Adrenal gland (tissue), 12 donors: ENCODE results near the gene GFM1. TPM values are rescaled to one million over a fixed set of nuclear protein-coding genes. Genes with fewer than 3 reads are reported as not detected.

Experiments
- DNase-seq, 7 donors: peaks; one replicate each; pipeline ENCODE4 v3.0.0-alpha.2; 2019 to 2020
- H3K27ac ChIP-seq, 5 donors: fragments of 200-600 bp; sonication (generic) in 4 of 5; 1 replicate in 3 of 5; 2 replicates in 2 of 5; pipeline versions ENCODE4 v1.5.1 to v1.8.0; 2016 to 2020; ENCODE audit warnings: mild to moderate bottlenecking in 1 of 5
- H3K27me3 ChIP-seq: fragments of 200-600 bp; 2 replicates; pipeline ENCODE4 v1.8.0; 2021
- H3K36me3 ChIP-seq, 2 donors: fragments of 200-600 bp; replicated peaks in 1 of 2; 1 replicate in 1 of 2; 2 replicates in 1 of 2; pipeline versions ENCODE4 v1.5.1 to v1.8.0; 2018 to 2022
- H3K4me1 ChIP-seq, 2 donors: fragments of 200-600 bp; replicated peaks in 1 of 2; 1 replicate in 1 of 2; 2 replicates in 1 of 2; pipeline versions ENCODE4 v1.5.1 to v1.8.0; 2018 to 2021
- H3K4me3 ChIP-seq, 4 donors: fragments of 200-600 bp; sonication (generic) in 3 of 4; one replicate each; pipeline ENCODE4 v1.5.1; 2016 to 2018
- H3K9me3 ChIP-seq, 3 donors: fragments of 200-600 bp; sonication (generic) in 1 of 3; replicated peaks in 1 of 3; 1 replicate in 2 of 3; 2 replicates in 1 of 3; pipeline versions ENCODE4 v1.5.1 to v1.8.0; 2016 to 2021
- POLR2A ChIP-seq, 2 donors: fragments of 450-650 bp; IDR thresholded peaks; one replicate each; pipeline ENCODE4 v1.6.1; 2017; ENCODE audit warnings: antibody characterized with exemption in 2 of 2, mild to moderate bottlenecking in 2 of 2, moderate library complexity in 1 of 2
- WGBS, 4 donors: extraction: QIAGEN DNeasy Blood & Tissue Kit in 2 of 4; methylation state at CpG; one replicate each; pipeline versions ENCODE4 v1.1.5 to v1.1.7; 2013 to 2017; 5-methylcytosine and 5-hydroxymethylcytosine counted together
- intact Hi-C, 2 donors: fragments of 100-400 bp; cut with DNase I; formaldehyde crosslinking; loops; one replicate each; pipeline versions ENCODE4 v1.14.1 to v1.15.0; 2022 to 2023
- polyA plus RNA-seq, 3 donors: library from polyadenylated mRNA; stranded (reverse); fragments of 200-250 nt in 2 of 3; fragments of 350-450 nt in 1 of 3; fragmentation: Illumina TruSeq in 1 of 3; extraction: RNeasy Lipid Tissue Mini Kit (QIAGEN cat#74804) in 1 of 3; gene quantifications; one replicate each; pipeline ENCODE4 v1.2.3, GENCODE V29; 2013 to 2014
- total RNA-seq, 9 donors: library from RNA; depleted of rRNA in 4 of 9; stranded (reverse); fragments of >200 nt in 4 of 9; fragments of 120-200 nt in 1 of 9; fragmentation: NEBNext Ultra II Directional in 1 of 9; extraction: Animal tissue kit (Norgen Biotek cat#: 25700) in 1 of 9; gene quantifications; one replicate each; pipeline versions ENCODE4 v1.1.0 to v1.2.4, GENCODE V29; 2013 to 2023
- TF ChIP-seq, protein P1 (sequence below), 6 experiments: fragments of 450-650 bp in 4 of 6; fragments of 200-600 bp in 2 of 6; sonication (generic) in 1 of 6; IDR thresholded peaks; 1 replicate in 5 of 6; 2 replicates in 1 of 6; pipeline versions ENCODE4 v1.5.1 to v1.8.0; 2016 to 2021; ENCODE audit warnings: antibody characterized with exemption in 6 of 6, mild to moderate bottlenecking in 2 of 6, moderate library complexity in 1 of 6
- donor health status: healthy with polysubstance abuse.
- donor health status: Bipolar disorder and iron deficiency.
- donor health status: DM: yes; HTN: yes; CAD: no.
- donor health status: DM: no; HTN: no; CAD: no.
- donor health status: DM: no; HTN: no; CAD: no.
- donor health status: DM: yes; HTN: yes; CAD: no.

GFM1 gene
- total and polyA plus RNA-seq, 12 donors, result 7.3 to 112 (median 56.3) TPM

DNA sequence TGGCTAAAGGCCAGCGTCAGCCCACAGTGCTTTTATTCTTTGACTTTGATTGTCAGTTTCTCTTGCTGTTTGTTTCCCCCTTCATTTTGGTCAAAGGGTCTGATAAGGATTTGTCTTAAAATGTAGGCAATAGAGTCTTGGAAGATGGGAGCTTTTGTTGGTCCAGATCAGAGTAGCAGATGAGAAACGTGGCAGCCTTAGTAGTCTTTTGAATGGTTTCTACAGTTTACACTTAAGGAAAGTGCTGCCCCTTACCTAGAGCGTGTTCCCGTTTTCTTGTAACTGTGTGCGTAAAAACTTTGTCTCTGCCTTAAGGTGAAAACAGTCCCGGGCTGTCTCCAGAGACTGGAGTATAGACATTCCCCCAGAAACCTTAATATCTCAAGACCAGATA lies 27.5 kb downstream of the GFM1 start:
- TF ChIP-seq, protein P1, sequence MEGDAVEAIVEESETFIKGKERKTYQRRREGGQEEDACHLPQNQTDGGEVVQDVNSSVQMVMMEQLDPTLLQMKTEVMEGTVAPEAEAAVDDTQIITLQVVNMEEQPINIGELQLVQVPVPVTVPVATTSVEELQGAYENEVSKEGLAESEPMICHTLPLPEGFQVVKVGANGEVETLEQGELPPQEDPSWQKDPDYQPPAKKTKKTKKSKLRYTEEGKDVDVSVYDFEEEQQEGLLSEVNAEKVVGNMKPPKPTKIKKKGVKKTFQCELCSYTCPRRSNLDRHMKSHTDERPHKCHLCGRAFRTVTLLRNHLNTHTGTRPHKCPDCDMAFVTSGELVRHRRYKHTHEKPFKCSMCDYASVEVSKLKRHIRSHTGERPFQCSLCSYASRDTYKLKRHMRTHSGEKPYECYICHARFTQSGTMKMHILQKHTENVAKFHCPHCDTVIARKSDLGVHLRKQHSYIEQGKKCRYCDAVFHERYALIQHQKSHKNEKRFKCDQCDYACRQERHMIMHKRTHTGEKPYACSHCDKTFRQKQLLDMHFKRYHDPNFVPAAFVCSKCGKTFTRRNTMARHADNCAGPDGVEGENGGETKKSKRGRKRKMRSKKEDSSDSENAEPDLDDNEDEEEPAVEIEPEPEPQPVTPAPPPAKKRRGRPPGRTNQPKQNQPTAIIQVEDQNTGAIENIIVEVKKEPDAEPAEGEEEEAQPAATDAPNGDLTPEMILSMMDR (IDR thresholded peaks at IDR 0.05), result no peak
- no peak for TF ChIP-seq POLR2A (IDR thresholded peaks at IDR 0.05)
- Histone ChIP-seq H3K9me3 (no peaks in the 10 kb centered on the region), H3K4me3 (peak overlapping the region in 2 of 4 donors; percentile 58 to 70), H3K4me1 (peaks cover 10 to 21% of the 10 kb centered on the region in 2 donors), H3K36me3 (peaks cover 0 to 13% of the 10 kb centered on the region in 2 donors), H3K27ac (peak overlapping the region in 4 of 5 donors; percentile 68 to 86 (median 76)), H3K27me3 (no peaks in the 10 kb centered on the region)
- WGBS, 4 donors, result 6 to 44% (median 24%) methylated on average over 6 of the region's 6 CpGs
- intact Hi-C loops, result loop anchor here (10.0 kb wide), 2 partner anchors 53 to 123 kb away; no protein-coding TSS in a partner anchor
- no peak for DNase-seq

DNA sequence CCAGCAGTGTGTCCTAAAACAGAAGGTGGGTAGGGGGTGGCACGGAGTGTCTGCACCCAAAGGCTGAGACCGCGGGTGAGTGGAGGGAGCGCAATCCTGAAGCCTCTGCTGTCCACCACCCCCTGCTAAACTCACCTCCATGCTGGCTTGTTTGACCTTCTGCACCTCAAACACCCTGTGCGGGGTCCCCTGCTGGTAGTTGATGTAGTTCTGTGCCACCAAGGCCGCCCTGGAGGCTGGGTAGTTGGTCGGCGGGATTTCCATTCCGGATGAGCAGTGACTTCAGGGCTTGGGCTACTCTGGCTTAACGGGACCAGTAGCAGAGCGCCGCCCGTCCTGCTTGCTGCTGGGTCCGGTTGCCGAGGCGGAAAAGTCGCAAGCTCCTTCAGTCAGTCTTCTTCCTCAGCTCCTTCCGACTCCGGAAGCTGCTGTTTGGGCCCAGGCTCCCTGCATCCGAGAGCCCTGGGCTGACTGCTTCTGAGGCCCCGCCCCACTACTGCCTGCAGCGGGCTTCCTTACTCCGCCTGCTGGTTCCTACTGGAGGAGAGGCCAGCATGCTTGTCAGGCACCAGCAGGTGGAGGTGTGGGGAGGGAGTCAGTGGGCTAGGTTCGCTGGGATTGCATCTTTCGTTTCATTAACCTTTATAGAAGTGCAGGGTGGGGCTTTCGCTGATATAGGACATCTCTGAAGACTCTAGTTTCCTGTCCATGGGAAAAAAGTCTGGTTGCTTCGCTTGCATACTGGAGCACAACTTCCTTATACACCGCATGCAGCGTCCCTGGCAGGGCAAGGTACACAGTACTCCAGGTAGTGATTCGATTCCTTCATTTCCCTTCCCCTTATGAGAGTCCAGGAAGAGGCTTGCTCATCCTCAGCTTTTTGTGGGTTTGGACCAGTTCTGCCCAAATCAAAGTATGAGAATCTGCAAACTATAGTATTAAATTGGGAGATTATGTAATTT lies 28.2 kb downstream of the GFM1 start, which contains the start of gene LXN:
LXN (minus strand) TSS at position 434 of the 962 bp plus-strand sequence; CDS start at position 264, 170 bp downstream.
- Histone ChIP-seq H3K27me3 (no peaks in the 10 kb centered on the region), H3K4me3 (peak within 1 kb of the TSS in 2 of 4 donors; percentile 58 to 70), H3K4me1 (peaks cover 10 to 21% of the 10 kb centered on the region in 2 donors), H3K27ac (peak within 1 kb of the TSS; percentile 4 to 86 (median 73)), H3K36me3 (peaks cover 0 to 6% of the 10 kb centered on the region in 2 donors), H3K9me3 (no peaks in the 10 kb centered on the region)
- TF ChIP-seq, protein P1 (IDR thresholded peaks at IDR 0.05), result peak; percentile 41 to 78 (median 64)
- TF ChIP-seq POLR2A (IDR thresholded peaks at IDR 0.05), result peak in 1 of 2 donors; percentile 68
- DNase-seq, result peak; percentile 83 to 92 (median 87)
- intact Hi-C loops, result loop anchor here (10.0 kb wide), 2 partner anchors 52 to 122 kb away; no protein-coding TSS in a partner anchor
- WGBS, 4 donors, result 5 to 25% (median 8%) methylated on average over 14 to 30 of the region's 30 CpGs

- intact Hi-C loops, result loop anchor here (10.0 kb wide), 2 partner anchors 46 to 116 kb away; no protein-coding TSS in a partner anchor
- no peak for DNase-seq
- Histone ChIP-seq H3K27ac (no peak overlapping the region), H3K27me3 (no peaks in the 10 kb centered on the region), H3K9me3 (no peaks in the 10 kb centered on the region), H3K4me3 (no peak overlapping the region), H3K36me3 (peaks cover 0 to 10% of the 10 kb centered on the region in 2 donors), H3K4me1 (no peaks in the 10 kb centered on the region)
- 93 to 100% (median 98%) methylated on average over 2 of the region's 2 CpGs for WGBS, 4 donors
- TF ChIP-seq, protein P1 (IDR thresholded peaks at IDR 0.05), result no peak
- TF ChIP-seq POLR2A (IDR thresholded peaks at IDR 0.05), result no peak
Measured at GRCh38 chr3:158678687-158679086, 34.4 kb downstream of the GFM1 start.

DNA sequence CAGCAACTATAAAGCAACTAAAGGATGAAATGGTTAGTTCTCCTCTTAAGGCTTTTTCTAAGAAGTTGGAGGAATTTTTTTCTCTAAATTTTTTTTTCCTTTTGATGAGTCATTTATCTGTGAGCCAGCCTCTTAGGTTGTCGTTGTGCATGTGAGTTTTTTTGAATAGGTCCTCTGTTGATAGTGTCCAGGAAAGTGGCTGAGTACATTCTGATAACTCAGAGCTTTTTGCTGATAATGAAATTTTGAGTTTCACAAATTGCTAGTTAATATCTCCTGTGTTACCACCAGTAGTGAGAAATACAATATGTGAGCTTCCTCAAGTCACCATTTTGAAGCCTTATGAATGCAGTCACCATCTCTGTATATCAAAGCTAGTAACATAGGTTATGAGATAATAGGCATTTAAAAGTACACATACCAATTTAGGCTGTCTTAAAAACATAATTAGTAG lies 35.2 kb downstream of the GFM1 start:
- TF ChIP-seq, protein P1 (IDR thresholded peaks at IDR 0.05), result no peak
- no peak for TF ChIP-seq POLR2A (IDR thresholded peaks at IDR 0.05)
- Histone ChIP-seq H3K27me3 (no peaks in the 10 kb centered on the region), H3K4me3 (no peak overlapping the region), H3K9me3 (no peaks in the 10 kb centered on the region), H3K36me3 (peaks cover 0 to 10% of the 10 kb centered on the region in 2 donors), H3K27ac (no peak overlapping the region), H3K4me1 (no peaks in the 10 kb centered on the region)
- DNase-seq, result no peak
- intact Hi-C loops, result loop anchor here (10.0 kb wide), 2 partner anchors 45 to 115 kb away; no protein-coding TSS in a partner anchor
- 15 to 33% (median 20%) methylated on average over 1 of the region's 1 CpG for WGBS, 4 donors
